Sigmoid colon (tissue), 7 donors: Measurements from ENCODE around the gene PDZRN3. TPM values are rescaled to one million over a fixed set of nuclear protein-coding genes. Genes with fewer than 3 reads are reported as not detected.
"Not testable (repeated sequence)": the region's sequence is repeated elsewhere in the genome, so short reads cannot be mapped to it uniquely, and the experiment has no call there.

Source experiments
- DNase-seq: peaks from one replicate; pipeline ENCODE4 v3.0.0-alpha.2; 2019
- H3K27ac ChIP-seq, 4 donors: fragments of 200-600 bp; sonication (generic); one replicate each; pipeline ENCODE4 v1.5.1; 2016 to 2019; ENCODE audit warnings: mild to moderate bottlenecking in 1 of 4
- H3K27me3 ChIP-seq, 3 donors: fragments of 200-600 bp; sonication (generic); one replicate each; pipeline ENCODE4 v1.5.1; 2019; ENCODE audit warnings: mild to moderate bottlenecking in 1 of 3
- H3K36me3 ChIP-seq, 4 donors: fragments of 200-600 bp; sonication (generic); one replicate each; pipeline ENCODE4 v1.5.1; 2016 to 2019
- H3K4me1 ChIP-seq, 4 donors: fragments of 200-600 bp; sonication (generic); one replicate each; pipeline ENCODE4 v1.5.1; 2017 to 2019
- H3K4me3 ChIP-seq, 4 donors: fragments of 200-600 bp; sonication (generic); one replicate each; pipeline ENCODE4 v1.5.1; 2017 to 2019; ENCODE audit warnings: mild to moderate bottlenecking in 2 of 4, moderate library complexity in 1 of 4
- H3K9me3 ChIP-seq, 4 donors: fragments of 200-600 bp in 3 of 4; sonication (generic) in 3 of 4; one replicate each; pipeline versions ENCODE4 v1.5.1 to v1.6.1; 2013 to 2019
- CTCF ChIP-seq, 4 experiments: fragments of 450-650 bp in 3 of 4; fragments of 200-600 bp in 1 of 4; IDR thresholded peaks; one replicate each; pipeline ENCODE4 v1.5.1; 2016 to 2019; ENCODE audit warnings: antibody characterized with exemption in 4 of 4, mild to moderate bottlenecking in 3 of 4, moderate library complexity in 2 of 4
- EP300 ChIP-seq, 4 donors: sonication (generic); formaldehyde crosslinking; IDR thresholded peaks; one replicate each; pipeline ENCODE4 v1.6.1; 2017; ENCODE audit warnings: antibody characterized with exemption in 4 of 4
- POLR2A ChIP-seq, 2 donors: fragments of 450-650 bp; IDR thresholded peaks; one replicate each; pipeline ENCODE4 v1.6.1; 2016; ENCODE audit warnings: antibody characterized with exemption in 2 of 2, mild to moderate bottlenecking in 2 of 2, moderate library complexity in 2 of 2
- POLR2AphosphoS5 ChIP-seq, 4 donors: sonication (generic); formaldehyde crosslinking; IDR thresholded peaks; one replicate each; pipeline ENCODE4 v1.6.1; 2017; ENCODE audit warnings: antibody characterized with exemption in 4 of 4
- WGBS, 2 donors: extraction: QIAGEN DNeasy Blood & Tissue Kit; methylation state at CpG; one replicate each; pipeline ENCODE4 v1.1.7; 2013; 5-methylcytosine and 5-hydroxymethylcytosine counted together
- intact Hi-C: fragments of 100-400 bp; cut with DNase I; formaldehyde crosslinking; loops from one replicate; pipeline ENCODE4 v1.15.1; 2023
- polyA plus RNA-seq, 3 donors: library from polyadenylated mRNA; stranded (reverse); fragments of 200-250 nt; gene quantifications; one replicate each; pipeline ENCODE4 v1.2.3, GENCODE V29; 2013
- total RNA-seq, 4 donors: library from RNA; depleted of rRNA; stranded (reverse); fragments of >200 nt; gene quantifications; one replicate each; pipeline ENCODE4 v1.1.0, GENCODE V29; 2016
- donor health status: healthy with polysubstance abuse.
- donor health status: Bipolar disorder and iron deficiency.
- donor health status: healthy.

The PDZRN3 gene
- total and polyA plus RNA-seq, 7 donors: 7.2 to 209 (median 172) TPM

- DNase-seq: no peak
- WGBS, 2 donors: 65 to 88% methylated on average over 8 of the region's 8 CpGs
- Histone ChIP-seq H3K36me3 (no peaks in the 10 kb centered on the region), H3K27ac (peak overlapping the region; percentile 21 to 73 (median 58)), H3K9me3 (no peaks in the 10 kb centered on the region), H3K4me3 (no peak overlapping the region), H3K4me1 (peaks cover 0 to 83% (median 72%) of the 10 kb centered on the region in 4 donors), H3K27me3 (no peaks in the 10 kb centered on the region)
- intact Hi-C loops: no loop called here
- TF ChIP-seq CTCF (IDR thresholded peaks at IDR 0.05) (no peak), EP300 (IDR thresholded peaks at IDR 0.05) (no peak), POLR2A (IDR thresholded peaks at IDR 0.05) (no peak), POLR2AphosphoS5 (IDR thresholded peaks at IDR 0.05) (no peak)
These were observed 55.4 kb downstream of the PDZRN3 start for GRCh38 chr3:73569246-73569760.

- no peak for TF ChIP-seq POLR2A (IDR thresholded peaks at IDR 0.05)
- peak in 1 of 4 donors; percentile 14 for TF ChIP-seq POLR2AphosphoS5 (IDR thresholded peaks at IDR 0.05)
- DNase-seq: no peak
- no peaks in the 10 kb centered on the region for H3K27me3 ChIP-seq
- peak overlapping the region in 3 of 4 donors; percentile 46 to 73 (median 69) for H3K27ac ChIP-seq
- no peaks in the 10 kb centered on the region for H3K9me3 ChIP-seq
- WGBS, 2 donors: 74 to 84% methylated on average over 5 of the region's 5 CpGs
- intact Hi-C loops: no loop called here
- peaks cover 0 to 83% (median 73%) of the 10 kb centered on the region in 4 donors for H3K4me1 ChIP-seq
- no peak overlapping the region for H3K4me3 ChIP-seq
- H3K36me3 ChIP-seq: no peaks in the 10 kb centered on the region
These were observed 56.3 kb downstream of the PDZRN3 start for GRCh38 chr3:73568371-73568862.

GRCh38 chr3:73565374-73565773 is 59.4 kb downstream of the PDZRN3 start:
- WGBS, 2 donors: 91 to 95% methylated on average over 12 of the region's 12 CpGs
- DNase-seq, intact Hi-C loops, H3K27me3 ChIP-seq, H3K9me3 ChIP-seq, H3K36me3 ChIP-seq, H3K4me3 ChIP-seq: not testable (repeated sequence)
- Histone ChIP-seq H3K27ac (peak overlapping the region in 2 of 4 donors; percentile 64 to 67), H3K4me1 (peaks cover 0 to 80% (median 70%) of the 10 kb centered on the region in 4 donors)

- 26 to 66% methylated on average over 3 of the region's 3 CpGs for WGBS, 2 donors
- Histone ChIP-seq H3K4me3 (no peak overlapping the region), H3K27ac (peak overlapping the region; percentile 49 to 67 (median 58)), H3K4me1 (peaks cover 0 to 81% (median 73%) of the 10 kb centered on the region in 4 donors), H3K9me3 (no peaks in the 10 kb centered on the region), H3K36me3 (no peaks in the 10 kb centered on the region), H3K27me3 (no peaks in the 10 kb centered on the region)
- TF ChIP-seq CTCF (IDR thresholded peaks at IDR 0.05): no peak
- TF ChIP-seq POLR2AphosphoS5 (IDR thresholded peaks at IDR 0.05): no peak
- TF ChIP-seq POLR2A (IDR thresholded peaks at IDR 0.05): no peak
- no peak for TF ChIP-seq EP300 (IDR thresholded peaks at IDR 0.05)
- intact Hi-C loops: loop anchor here (5.0 kb wide), 1 partner anchor 33 kb away; no protein-coding TSS in a partner anchor
- no peak for DNase-seq
These were observed 60.7 kb downstream of the PDZRN3 start for GRCh38 chr3:73563896-73564582.

- no peak for DNase-seq
- H3K4me1 ChIP-seq: peaks cover 0 to 81% (median 76%) of the 10 kb centered on the region in 4 donors
- no peak overlapping the region for H3K4me3 ChIP-seq
- no peaks in the 10 kb centered on the region for H3K36me3 ChIP-seq
- H3K27ac ChIP-seq: peak overlapping the region; percentile 55 to 87 (median 74)
- TF ChIP-seq POLR2AphosphoS5 (IDR thresholded peaks at IDR 0.05) (peak in 1 of 4 donors; percentile 47), EP300 (IDR thresholded peaks at IDR 0.05) (peak in 1 of 4 donors; percentile 22), POLR2A (IDR thresholded peaks at IDR 0.05) (no peak)
- intact Hi-C loops: loop anchor here (5.0 kb wide), 1 partner anchor 36 kb away; no protein-coding TSS in a partner anchor
- H3K27me3 ChIP-seq: no peaks in the 10 kb centered on the region
- WGBS, 2 donors: 80 to 86% methylated on average over 10 of the region's 10 CpGs
- H3K9me3 ChIP-seq: no peaks in the 10 kb centered on the region
These were observed 63.2 kb downstream of the PDZRN3 start for GRCh38 chr3:73561494-73561893.

GRCh38 chr3:73559749-73560148 is 65.0 kb downstream of the PDZRN3 start:
- intact Hi-C loops: loop anchor here (5.0 kb wide), 1 partner anchor 38 kb away; no protein-coding TSS in a partner anchor
- WGBS, 2 donors: 33 to 63% methylated on average over 2 of the region's 2 CpGs
- no peaks in the 10 kb centered on the region for H3K27me3 ChIP-seq
- H3K27ac ChIP-seq: peak overlapping the region; percentile 55 to 87 (median 74)
- no peak overlapping the region for H3K4me3 ChIP-seq
- TF ChIP-seq POLR2A (IDR thresholded peaks at IDR 0.05) (no peak), EP300 (IDR thresholded peaks at IDR 0.05) (no peak), CTCF (IDR thresholded peaks at IDR 0.05) (no peak), POLR2AphosphoS5 (IDR thresholded peaks at IDR 0.05) (no peak)
- DNase-seq: no peak
- H3K9me3 ChIP-seq: no peaks in the 10 kb centered on the region
- no peaks in the 10 kb centered on the region for H3K36me3 ChIP-seq
- peaks cover 0 to 96% (median 83%) of the 10 kb centered on the region in 4 donors for H3K4me1 ChIP-seq
